NB4 (cell line): ENCODE data around the gene ZFYVE16.
A peak's percentile ranks its signal among the peaks of the same experiment; 100 is the strongest.

Source experiments
- DNase-seq: peaks from one replicate; pipeline ENCODE4 v3.0.0; 2010; ENCODE audit warnings: low read depth
- H3K4me3 ChIP-seq: one replicate; pipeline ENCODE4 v1.5.1; 2011; ENCODE audit warnings: mild to moderate bottlenecking, low read depth, low read length, moderate library complexity
- MYC ChIP-seq: IDR thresholded peaks from 2 replicates; pipeline ENCODE4 v1.6.1; 2011; ENCODE audit warnings: low read depth, low read length
- POLR2A ChIP-seq: IDR thresholded peaks from 2 replicates; pipeline ENCODE4 v1.6.1; 2011; ENCODE audit warnings: mild to moderate bottlenecking; ENCODE audit not compliant: insufficient read length; ENCODE audit errors: extremely low read depth
- TF ChIP-seq, protein P1 (sequence below): IDR thresholded peaks from 2 replicates; pipeline ENCODE4 v1.6.1; 2011; ENCODE audit warnings: low read depth, low read length
- TF ChIP-seq, protein P2 (sequence below): IDR thresholded peaks from one replicate; pipeline ENCODE4 v1.5.1; 2012; ENCODE audit warnings: low read depth, low read length

Gene ZFYVE16

DNA sequence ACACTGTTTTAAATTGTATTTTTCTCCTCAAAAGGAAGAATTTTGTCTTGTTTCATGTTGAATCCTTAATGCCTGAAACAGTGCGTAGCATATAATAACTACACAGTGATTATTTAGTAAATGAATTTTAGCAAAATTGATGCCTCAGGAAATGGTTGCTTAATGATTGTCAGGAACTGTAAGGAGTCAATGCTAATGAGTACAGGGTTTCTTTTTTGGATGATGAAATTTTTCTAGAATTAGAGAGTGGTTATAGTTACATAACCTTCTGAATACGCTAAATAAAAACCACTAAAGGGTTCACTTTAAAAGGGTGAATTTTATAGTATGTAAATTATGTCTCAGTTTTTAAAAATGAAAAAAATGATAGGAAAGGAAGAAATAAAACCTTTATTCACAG lies 94.9 kb downstream of the ZFYVE16 start:
- peak; percentile 53 for DNase-seq
- no peak overlapping the region for H3K4me3 ChIP-seq
- TF ChIP-seq, protein P1, sequence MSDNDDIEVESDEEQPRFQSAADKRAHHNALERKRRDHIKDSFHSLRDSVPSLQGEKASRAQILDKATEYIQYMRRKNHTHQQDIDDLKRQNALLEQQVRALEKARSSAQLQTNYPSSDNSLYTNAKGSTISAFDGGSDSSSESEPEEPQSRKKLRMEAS: no peak

DNA sequence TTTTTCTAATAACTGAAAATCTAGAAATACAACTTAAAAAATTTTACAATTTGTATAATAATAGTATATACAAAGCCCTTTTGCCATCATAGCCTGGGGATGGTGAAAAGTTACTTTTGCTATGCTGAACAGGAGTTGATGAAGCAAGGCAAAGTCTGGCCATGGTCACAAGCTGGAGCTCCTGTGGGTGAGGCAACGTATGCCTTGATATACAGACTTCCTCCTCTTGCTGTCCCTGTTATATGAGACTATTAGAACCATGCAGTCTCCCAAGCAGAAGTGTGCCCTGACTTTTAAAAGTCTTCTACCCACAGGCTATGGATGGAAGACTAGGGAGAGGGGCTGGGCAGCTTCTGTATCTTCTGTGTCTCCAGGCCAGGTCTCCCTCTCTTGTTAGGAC lies 95.8 kb downstream of the ZFYVE16 start:
- H3K4me3 ChIP-seq: no peak overlapping the region
- peak; percentile 80 for DNase-seq
- TF ChIP-seq, protein P1: peak; percentile 50
- TF ChIP-seq POLR2A (no peak), MYC (peak; percentile 70)
- TF ChIP-seq, protein P2, sequence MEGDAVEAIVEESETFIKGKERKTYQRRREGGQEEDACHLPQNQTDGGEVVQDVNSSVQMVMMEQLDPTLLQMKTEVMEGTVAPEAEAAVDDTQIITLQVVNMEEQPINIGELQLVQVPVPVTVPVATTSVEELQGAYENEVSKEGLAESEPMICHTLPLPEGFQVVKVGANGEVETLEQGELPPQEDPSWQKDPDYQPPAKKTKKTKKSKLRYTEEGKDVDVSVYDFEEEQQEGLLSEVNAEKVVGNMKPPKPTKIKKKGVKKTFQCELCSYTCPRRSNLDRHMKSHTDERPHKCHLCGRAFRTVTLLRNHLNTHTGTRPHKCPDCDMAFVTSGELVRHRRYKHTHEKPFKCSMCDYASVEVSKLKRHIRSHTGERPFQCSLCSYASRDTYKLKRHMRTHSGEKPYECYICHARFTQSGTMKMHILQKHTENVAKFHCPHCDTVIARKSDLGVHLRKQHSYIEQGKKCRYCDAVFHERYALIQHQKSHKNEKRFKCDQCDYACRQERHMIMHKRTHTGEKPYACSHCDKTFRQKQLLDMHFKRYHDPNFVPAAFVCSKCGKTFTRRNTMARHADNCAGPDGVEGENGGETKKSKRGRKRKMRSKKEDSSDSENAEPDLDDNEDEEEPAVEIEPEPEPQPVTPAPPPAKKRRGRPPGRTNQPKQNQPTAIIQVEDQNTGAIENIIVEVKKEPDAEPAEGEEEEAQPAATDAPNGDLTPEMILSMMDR: no peak

DNA sequence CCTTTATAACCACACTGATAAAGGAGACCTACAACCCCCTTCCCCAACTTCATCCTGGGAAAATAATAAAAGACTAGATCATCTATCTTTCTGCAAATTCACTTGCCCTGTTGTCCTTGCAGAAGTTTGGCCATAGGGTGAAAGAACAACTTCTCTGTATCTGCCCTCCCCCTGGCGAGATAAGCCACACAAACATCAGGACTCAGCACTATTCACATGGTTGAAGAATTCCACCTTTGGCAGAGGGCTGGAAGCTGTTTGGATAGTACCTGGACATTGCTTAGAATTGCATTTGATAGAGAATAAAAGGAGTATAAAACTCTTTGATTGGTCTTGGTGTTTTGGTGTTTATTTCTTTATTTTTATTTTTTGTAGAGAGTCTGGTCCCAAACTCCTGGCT lies 97.0 kb downstream of the ZFYVE16 start:
- no peak for DNase-seq
- TF ChIP-seq, protein P2: no peak
- TF ChIP-seq POLR2A (no peak), MYC (no peak)
- H3K4me3 ChIP-seq: no peak overlapping the region

DNA sequence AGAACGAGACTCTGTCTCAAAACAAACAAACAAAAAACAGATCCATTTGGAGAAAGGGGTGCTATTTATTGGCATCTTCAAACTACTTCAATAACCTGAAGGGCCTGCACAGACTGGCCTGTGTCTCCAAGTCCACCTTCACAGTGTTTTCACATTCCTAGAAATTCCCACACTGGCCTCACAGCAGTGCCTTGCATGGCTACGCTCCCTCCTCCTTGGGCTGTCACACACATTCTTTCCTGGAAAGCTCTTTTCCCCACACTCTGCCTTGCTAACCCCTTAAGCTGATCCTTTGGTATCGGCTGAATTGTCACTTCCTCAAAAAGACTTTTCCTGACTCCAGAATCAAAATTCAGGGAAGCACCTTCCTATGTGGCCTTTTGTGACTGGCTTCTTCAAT lies 99.8 kb downstream of the ZFYVE16 start:
- TF ChIP-seq POLR2A (no peak), MYC (no peak)
- TF ChIP-seq, protein P2: no peak
- TF ChIP-seq, protein P1: no peak
- no peak for DNase-seq

DNA sequence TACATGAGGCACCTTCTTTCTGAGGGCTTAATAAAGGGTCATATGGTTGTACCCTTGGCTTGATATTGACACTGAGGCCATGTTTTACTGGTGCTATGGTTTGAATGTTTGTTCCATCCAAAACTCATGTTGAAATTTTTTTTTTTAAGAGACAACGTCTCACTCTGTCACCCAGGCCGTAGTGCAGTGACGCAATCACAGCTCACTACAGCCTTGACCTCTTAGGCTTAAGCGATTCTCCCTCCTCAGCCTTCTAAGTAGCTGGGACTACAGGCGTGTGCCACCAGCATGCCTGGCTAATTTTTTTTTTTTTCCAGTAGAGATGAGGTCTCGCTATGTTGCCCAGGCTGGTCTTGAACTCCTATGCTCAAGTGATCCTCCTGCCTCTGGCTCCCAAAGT lies 101.0 kb downstream of the ZFYVE16 start:
- TF ChIP-seq MYC (no peak), POLR2A (no peak)
- TF ChIP-seq, protein P1: no peak
- TF ChIP-seq, protein P2: no peak
- no peak for DNase-seq

More for the DNA sequence above, 99.8 kb downstream of the ZFYVE16 start:
- no peak overlapping the region for H3K4me3 ChIP-seq

DNA sequence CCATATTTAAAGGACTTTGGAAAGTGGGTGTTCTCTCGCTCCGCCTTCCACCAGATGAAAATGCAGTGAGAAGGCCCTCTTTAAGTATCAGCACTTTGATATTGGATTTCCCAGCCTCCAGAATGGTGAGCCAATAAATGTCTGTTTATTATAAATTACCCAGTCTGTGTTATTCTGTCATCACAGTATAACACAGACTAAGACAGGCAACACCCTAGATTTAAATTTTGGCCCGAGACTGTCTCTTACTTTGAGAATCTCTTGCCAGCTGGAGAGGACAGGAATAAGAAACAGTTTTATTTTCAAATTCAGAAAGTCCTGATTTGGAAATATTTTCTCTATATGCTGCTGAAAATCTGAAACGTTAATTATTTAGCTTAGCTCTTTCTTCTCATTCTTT lies 101.5 kb downstream of the ZFYVE16 start:
- H3K4me3 ChIP-seq: no peak overlapping the region
- TF ChIP-seq POLR2A (no peak), MYC (no peak)
- TF ChIP-seq, protein P2: no peak
- TF ChIP-seq, protein P1: no peak
- DNase-seq: no peak

More for the DNA sequence above, 101.0 kb downstream of the ZFYVE16 start:
- H3K4me3 ChIP-seq: no peak overlapping the region
